ENCODE measurements around the gene TPO. TPM values are rescaled to one million over a fixed set of nuclear protein-coding genes. Genes with fewer than 3 reads are reported as not detected.

The TPO gene
- total RNA-seq, 1 experiment from 2014 or later: not detected

- no peak overlapping the region for H2BK120ac ChIP-seq (ENCODE audit: low read depth, low read length, poor library complexity, severe bottlenecking)
- H3K4me2 ChIP-seq (ENCODE audit: insufficient read depth, insufficient read length, low read length): no peak overlapping the region
- no peak overlapping the region for H3K9ac ChIP-seq (ENCODE audit: extremely low read depth, insufficient read length, low read length)
- Mint-ChIP-seq H3K4me3 (no peak overlapping the region), H3K27ac (no peak overlapping the region; a peak in 1 of 7 replicates), H3K27me3 (ENCODE audit: low read depth) (peaks cover 5% of the 10 kb centered on the region; the same call in 1 of the 2 replicates), H3K4me1 (peaks cover 12 to 18% of the 10 kb centered on the region in 2 experiments), H3K36me3 (ENCODE audit: insufficient read depth in 1 of 3, low read depth in 3 of 3) (no peaks in the 10 kb centered on the region; a peak in 1 of 7 replicates), H3K9me3 (peaks cover 0 to 4% of the 10 kb centered on the region in 2 experiments; a peak in 3 of 5 replicates)
- no peaks in the 10 kb centered on the region for H3K4me1 ChIP-seq (ENCODE audit: insufficient read depth, low read length)
- H3K23ac ChIP-seq (ENCODE audit: insufficient read length, low read depth, low read length): no peak overlapping the region
- H3K27ac ChIP-seq (ENCODE audit: insufficient read length, low read depth, low read length): no peak overlapping the region
- H4K5ac ChIP-seq (ENCODE audit: insufficient read length, low read depth, low read length): no peak overlapping the region
- H3K9me3 ChIP-seq (ENCODE audit: control insufficient read depth, low read depth, low read length): no peaks in the 10 kb centered on the region
- H2AK5ac ChIP-seq (ENCODE audit: insufficient read length, low read length): no peak overlapping the region
- H3K23me2 ChIP-seq (ENCODE audit: insufficient read length, low read depth, low read length, poor library complexity, severe bottlenecking): no peaks in the 10 kb centered on the region
- DNase-seq: no peak
- H2AFZ ChIP-seq (ENCODE audit: low read length): no peak overlapping the region
- H3K27me3 ChIP-seq (ENCODE audit: insufficient read depth, low read length): no peaks in the 10 kb centered on the region
- H4K8ac ChIP-seq (replicated peaks; ENCODE audit: insufficient read length, low read depth, low read length): no peak overlapping the region
- H2BK15ac ChIP-seq (ENCODE audit: low read depth, low read length): no peak overlapping the region
- WGBS (ENCODE audit: extremely low coverage, insufficient read length, low lambda C conversion rate): no CpG with 5 or more reads among the region's 6 CpGs
- H3K14ac ChIP-seq (ENCODE audit: insufficient read depth, low read length): no peak overlapping the region; the same call in 1 of the 2 replicates
- H3K79me1 ChIP-seq (ENCODE audit: insufficient read depth, low read depth, low read length, poor library complexity, severe bottlenecking): no peaks in the 10 kb centered on the region
- H3T11ph ChIP-seq (ENCODE audit: low read length): no peak overlapping the region
- no peak overlapping the region for H2BK12ac ChIP-seq (ENCODE audit: insufficient read length, low read depth, low read length)
- no peaks in the 10 kb centered on the region for H4K20me1 ChIP-seq (ENCODE audit: control insufficient read depth, insufficient read depth, insufficient read length)
- no peak overlapping the region for H4K91ac ChIP-seq (ENCODE audit: insufficient read length, low read depth, low read length)
- no peak overlapping the region for H3K4ac ChIP-seq (ENCODE audit: low read depth, low read length)
- H2BK20ac ChIP-seq (ENCODE audit: low read depth, low read length, poor library complexity, severe bottlenecking): no peak overlapping the region
- H3K56ac ChIP-seq (ENCODE audit: insufficient read length, low read depth, low read length): no peak overlapping the region
- no peaks in the 10 kb centered on the region for H3K79me2 ChIP-seq (ENCODE audit: insufficient read depth, low read length)
- no peak overlapping the region for H3K18ac ChIP-seq (ENCODE audit: insufficient read length, low read depth, low read length)
- no peak overlapping the region for H2BK5ac ChIP-seq (ENCODE audit: insufficient read length, low read length)
- TF ChIP-seq CTCF (conservative IDR thresholded peaks at IDR 0.05): no peak
These were observed 18.7 kb downstream of the TPO start for GRCh38 chr2:1431886-1432400.

Data from H9 (cell line).